C4-2B (cell line): ENCODE measurements around the gene SCIN.
"Not testable (repeated sequence)": the region's sequence is repeated elsewhere in the genome, so short reads cannot be mapped to it uniquely, and the experiment has no call there.

Experiments used
- H3K27ac ChIP-seq: fragments of 450-650 bp; 2 replicates; pipeline ENCODE4 v1.5.1; 2017
- CTCF ChIP-seq: fragments of 450-650 bp; conservative IDR thresholded peaks from 2 replicates; pipeline ENCODE4 v1.5.1; 2017; ENCODE audit warnings: mild to moderate bottlenecking
- ZFX ChIP-seq: fragments of 450-650 bp; IDR thresholded peaks from 2 replicates; pipeline ENCODE4 v1.6.1; 2017

Gene SCIN

GRCh38 chr7:12642508-12642907, 72.0 kb downstream of the SCIN start:
- TF ChIP-seq CTCF = no peak
- no peak for TF ChIP-seq ZFX

GRCh38 chr7:12643001-12643643, 72.6 kb downstream of the SCIN start:
- no peak for TF ChIP-seq ZFX
- no peak for TF ChIP-seq CTCF
- no peak overlapping the region for H3K27ac ChIP-seq

More at GRCh38 chr7:12642508-12642907, 72.0 kb downstream of the SCIN start:
- H3K27ac ChIP-seq = no peak overlapping the region

- H3K27ac ChIP-seq = no peak overlapping the region
- TF ChIP-seq ZFX (no peak), CTCF (no peak)
These were observed 73.1 kb downstream of the SCIN start for GRCh38 chr7:12643644-12644043.

GRCh38 chr7:12645212-12645611, 74.7 kb downstream of the SCIN start:
- not testable (repeated sequence) for H3K27ac ChIP-seq

GRCh38 chr7:12646139-12646538, 75.6 kb downstream of the SCIN start:
- TF ChIP-seq CTCF (no peak), ZFX (no peak)
- no peak overlapping the region for H3K27ac ChIP-seq

GRCh38 chr7:12647364-12648219, 77.1 kb downstream of the SCIN start:
- H3K27ac ChIP-seq = no peak overlapping the region
- TF ChIP-seq CTCF (no peak), ZFX (no peak)

GRCh38 chr7:12648704-12649261, 78.3 kb downstream of the SCIN start:
- TF ChIP-seq CTCF (no peak), ZFX (no peak)
- no peak overlapping the region for H3K27ac ChIP-seq
